ENCODE measurements around the gene MARCO.

MARCO gene

DNA sequence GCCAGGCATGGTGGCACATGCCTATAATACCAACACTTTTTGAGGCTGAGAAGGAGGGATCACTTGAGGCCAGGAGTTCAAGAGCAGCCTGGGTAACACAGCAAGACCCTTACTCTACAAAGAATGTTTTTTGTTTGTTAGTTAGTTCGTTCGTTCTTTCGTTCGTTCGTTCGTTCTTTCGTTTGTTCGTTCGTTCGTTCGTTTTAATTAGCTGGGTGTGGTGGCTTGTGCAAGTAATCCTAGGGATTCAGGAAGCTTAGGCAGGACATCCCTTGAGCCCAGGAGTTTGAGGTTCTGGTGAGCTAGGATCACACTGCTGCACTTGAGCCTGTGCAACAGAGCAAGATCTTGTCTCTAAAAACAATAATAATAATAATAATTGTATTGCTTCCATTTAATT lies 98.7 kb downstream of the MARCO start:
- no peak for DNase-seq (ENCODE audit: low spot score)

Data from germinal center (tissue), 1 donor.